Neuronal stem cell (in vitro differentiated cells): ENCODE results near the gene SLC32A1.

Experiments
- DNase-seq: peaks from one replicate; pipeline ENCODE4 v3.0.0-alpha.2; 2013; ENCODE audit warnings: low spot score
- H2AFZ ChIP-seq: one replicate; pipeline ENCODE4 v1.6.1; 2013; ENCODE audit warnings: mild to moderate bottlenecking, low read length, inconsistent platforms
- H2AK5ac ChIP-seq: 2 replicates; pipeline ENCODE4 v1.6.1; 2013; ENCODE audit warnings: low read depth, mild to moderate bottlenecking, inconsistent platforms, low read length, moderate library complexity, mixed read lengths
- H2BK120ac ChIP-seq: 2 replicates; pipeline ENCODE4 v1.6.1; 2013; ENCODE audit warnings: low read depth, mild to moderate bottlenecking, inconsistent platforms, low read length, moderate library complexity, mixed read lengths
- H2BK12ac ChIP-seq: one replicate; pipeline ENCODE4 v1.6.1; 2013; ENCODE audit warnings: low read length, inconsistent platforms
- H2BK15ac ChIP-seq: 2 replicates; pipeline ENCODE4 v1.6.1; 2013; ENCODE audit warnings: mild to moderate bottlenecking, low read length, inconsistent platforms, mixed read lengths
- H2BK5ac ChIP-seq: one replicate; pipeline ENCODE4 v1.6.1; 2013; ENCODE audit warnings: inconsistent platforms, mild to moderate bottlenecking, low read length, moderate library complexity
- H3K14ac ChIP-seq: one replicate; pipeline ENCODE4 v1.6.1; 2013; ENCODE audit warnings: low read length, inconsistent platforms
- H3K18ac ChIP-seq: 2 replicates; pipeline ENCODE4 v1.6.1; 2013; ENCODE audit warnings: low read length, inconsistent platforms
- H3K23ac ChIP-seq: 2 replicates; pipeline ENCODE4 v1.6.1; 2013; ENCODE audit warnings: low read depth, mild to moderate bottlenecking, mixed read lengths, low read length, inconsistent platforms; ENCODE audit not compliant: poor library complexity
- H3K27ac ChIP-seq: replicated peaks from 3 replicates; pipeline ENCODE4 v1.5.1; 2013; ENCODE audit warnings: low read length, inconsistent platforms
- H3K27me3 ChIP-seq, 3 experiments: 2 replicates each; pipeline ENCODE4 v1.6.1; 2013; ENCODE audit warnings: low read length in 3 of 3, mild to moderate bottlenecking in 2 of 3, inconsistent platforms in 1 of 3, low read depth in 1 of 3, mixed read lengths in 1 of 3, moderate library complexity in 1 of 3; ENCODE audit not compliant: control insufficient read depth in 3 of 3, insufficient read depth in 3 of 3
- H3K36me3 ChIP-seq, 2 donors: replicated peaks in 1 of 2; 2 replicates each; pipeline ENCODE4 v1.6.1; 2013; ENCODE audit warnings: low read length in 2 of 2; ENCODE audit not compliant: control insufficient read depth in 2 of 2, insufficient read depth in 2 of 2
- H3K4ac ChIP-seq: 2 replicates; pipeline ENCODE4 v1.6.1; 2013; ENCODE audit warnings: inconsistent platforms, mild to moderate bottlenecking, low read length, moderate library complexity
- H3K4me1 ChIP-seq, 2 donors: 1 replicate in 1 of 2; 2 replicates in 1 of 2; pipeline ENCODE4 v1.6.1; 2013; ENCODE audit warnings: low read length in 2 of 2, low read depth in 1 of 2; ENCODE audit not compliant: control insufficient read depth in 2 of 2, insufficient read depth in 1 of 2
- H3K4me2 ChIP-seq: one replicate; pipeline ENCODE4 v1.6.1; 2013; ENCODE audit warnings: mild to moderate bottlenecking, low read length, inconsistent platforms; ENCODE audit not compliant: insufficient read depth, poor library complexity, severe bottlenecking
- H3K4me3 ChIP-seq, 2 donors: 2 replicates each; pipeline ENCODE4 v1.5.1; 2013; ENCODE audit warnings: low read length in 2 of 2, mild to moderate bottlenecking in 2 of 2, inconsistent platforms in 1 of 2, moderate library complexity in 1 of 2
- H3K79me1 ChIP-seq: one replicate; pipeline ENCODE4 v1.6.1; 2013; ENCODE audit warnings: low read depth, mild to moderate bottlenecking, inconsistent platforms, low read length, moderate library complexity
- H3K9ac ChIP-seq: one replicate; pipeline ENCODE4 v1.6.1; 2013; ENCODE audit warnings: mild to moderate bottlenecking, low read depth, low read length, inconsistent platforms; ENCODE audit not compliant: poor library complexity
- H3K9me3 ChIP-seq, 2 donors: replicated peaks in 1 of 2; 2 replicates each; pipeline versions ENCODE3 to v1.6.1; 2013; ENCODE audit warnings: low read length in 2 of 2, mild to moderate bottlenecking in 2 of 2, inconsistent platforms in 1 of 2, low read depth in 1 of 2, mixed read lengths in 1 of 2, moderate library complexity in 1 of 2; ENCODE audit not compliant: control insufficient read depth in 2 of 2, insufficient read depth in 1 of 2
- H4K8ac ChIP-seq: one replicate; pipeline ENCODE4 v1.6.1; 2013; ENCODE audit warnings: low read depth, mild to moderate bottlenecking, inconsistent platforms, low read length, moderate library complexity
- H4K91ac ChIP-seq: one replicate; pipeline ENCODE4 v1.6.1; 2013; ENCODE audit warnings: low read length, low read depth, mild to moderate bottlenecking, inconsistent platforms; ENCODE audit not compliant: poor library complexity
- WGBS, 2 donors: extraction: QIAGEN DNeasy Blood & Tissue Kit; methylation state at CpG; one replicate each; pipeline ENCODE4 v1.1.7; 2013; ENCODE audit warnings: missing lambda C conversion rate in 2 of 2, mixed read lengths in 1 of 2; ENCODE audit not compliant: insufficient read length in 2 of 2, insufficient replicate concordance in 1 of 2; ENCODE audit errors: extremely low coverage in 2 of 2; 5-methylcytosine and 5-hydroxymethylcytosine counted together

The SLC32A1 gene

DNA sequence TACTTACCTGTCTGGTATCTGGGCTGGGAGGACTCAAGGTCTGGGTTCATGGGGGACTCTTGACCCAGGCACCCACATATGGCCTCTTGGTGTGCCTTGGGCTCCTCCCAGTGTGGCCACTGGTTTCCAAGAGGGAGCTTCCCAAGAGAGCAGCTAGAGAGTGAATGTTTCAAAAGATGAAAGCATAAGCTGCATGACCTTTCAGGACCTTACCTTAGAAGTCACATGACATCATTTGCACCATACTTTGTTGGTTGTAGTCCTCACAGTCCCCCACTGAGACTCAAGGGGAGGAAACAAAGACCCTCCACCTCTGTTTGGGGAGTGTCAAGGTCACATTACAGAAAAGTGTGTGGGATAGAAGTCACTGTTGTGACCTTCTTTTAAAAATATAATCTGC, 37.9 kb downstream of the SLC32A1 start:
- H3K4me2 ChIP-seq, result no peak overlapping the region
- H3K23ac ChIP-seq, result no peak overlapping the region
- no peak overlapping the region for H2BK15ac ChIP-seq
- H3K14ac ChIP-seq, result no peak overlapping the region
- H3K27me3 ChIP-seq, result no peaks in the 10 kb centered on the region
- no peaks in the 10 kb centered on the region for H3K9me3 ChIP-seq
- no peak overlapping the region for H2AK5ac ChIP-seq
- H3K27ac ChIP-seq, result no peak overlapping the region
- no peak overlapping the region for H3K18ac ChIP-seq
- H3K4me3 ChIP-seq, result no peak overlapping the region
- no peaks in the 10 kb centered on the region for H3K4me1 ChIP-seq
- no peak overlapping the region for H3K9ac ChIP-seq
- H3K79me1 ChIP-seq, result no peaks in the 10 kb centered on the region
- H3K36me3 ChIP-seq, result peaks cover 27 to 96% of the 10 kb centered on the region in 2 donors
- H2BK120ac ChIP-seq, result no peak overlapping the region
- H3K4ac ChIP-seq, result no peak overlapping the region
- H2AFZ ChIP-seq, result no peak overlapping the region
- no peak overlapping the region for H2BK12ac ChIP-seq
- no peak overlapping the region for H4K91ac ChIP-seq
- H4K8ac ChIP-seq, result no peak overlapping the region
- no peak for DNase-seq
- H2BK5ac ChIP-seq, result no peak overlapping the region

DNA sequence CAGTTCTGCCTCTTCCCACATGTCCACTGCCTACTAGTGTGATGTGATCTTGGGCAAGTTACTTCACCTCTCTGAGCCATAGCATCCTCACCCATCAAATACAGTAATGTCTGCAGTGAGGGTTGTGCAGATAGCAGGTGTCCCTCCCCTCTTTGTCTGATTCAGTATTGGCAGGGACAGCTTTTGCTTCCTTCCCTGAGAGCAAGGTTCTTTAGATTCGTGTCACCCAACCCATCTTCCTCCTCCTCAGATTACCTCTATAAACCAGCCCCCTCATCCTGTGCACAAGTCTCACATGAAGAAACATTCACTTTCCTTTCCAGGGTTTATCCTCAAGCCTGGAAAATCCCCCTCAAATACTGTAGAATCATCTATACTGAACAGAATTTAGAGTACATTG, 39.3 kb downstream of the SLC32A1 start:
- Histone ChIP-seq H3K9me3 (peaks cover 0 to 2% of the 10 kb centered on the region in 2 donors), H3K27ac (no peak overlapping the region), H2BK15ac (no peak overlapping the region), H3K36me3 (peaks cover 31 to 100% of the 10 kb centered on the region in 2 donors), H2BK5ac (no peak overlapping the region), H3K79me1 (no peaks in the 10 kb centered on the region), H2BK12ac (no peak overlapping the region), H3K18ac (no peak overlapping the region), H2AK5ac (no peak overlapping the region), H4K8ac (no peak overlapping the region), H4K91ac (no peak overlapping the region), H3K4me1 (no peaks in the 10 kb centered on the region), H3K4ac (no peak overlapping the region), H2AFZ (no peak overlapping the region), H3K4me2 (no peak overlapping the region), H3K9ac (no peak overlapping the region), H3K14ac (no peak overlapping the region), H3K27me3 (no peaks in the 10 kb centered on the region), H2BK120ac (no peak overlapping the region), H3K4me3 (no peak overlapping the region), H3K23ac (no peak overlapping the region)
- WGBS, 2 donors, result no CpG with 5 or more reads among the region's 1 CpG
- DNase-seq, result no peak

DNA sequence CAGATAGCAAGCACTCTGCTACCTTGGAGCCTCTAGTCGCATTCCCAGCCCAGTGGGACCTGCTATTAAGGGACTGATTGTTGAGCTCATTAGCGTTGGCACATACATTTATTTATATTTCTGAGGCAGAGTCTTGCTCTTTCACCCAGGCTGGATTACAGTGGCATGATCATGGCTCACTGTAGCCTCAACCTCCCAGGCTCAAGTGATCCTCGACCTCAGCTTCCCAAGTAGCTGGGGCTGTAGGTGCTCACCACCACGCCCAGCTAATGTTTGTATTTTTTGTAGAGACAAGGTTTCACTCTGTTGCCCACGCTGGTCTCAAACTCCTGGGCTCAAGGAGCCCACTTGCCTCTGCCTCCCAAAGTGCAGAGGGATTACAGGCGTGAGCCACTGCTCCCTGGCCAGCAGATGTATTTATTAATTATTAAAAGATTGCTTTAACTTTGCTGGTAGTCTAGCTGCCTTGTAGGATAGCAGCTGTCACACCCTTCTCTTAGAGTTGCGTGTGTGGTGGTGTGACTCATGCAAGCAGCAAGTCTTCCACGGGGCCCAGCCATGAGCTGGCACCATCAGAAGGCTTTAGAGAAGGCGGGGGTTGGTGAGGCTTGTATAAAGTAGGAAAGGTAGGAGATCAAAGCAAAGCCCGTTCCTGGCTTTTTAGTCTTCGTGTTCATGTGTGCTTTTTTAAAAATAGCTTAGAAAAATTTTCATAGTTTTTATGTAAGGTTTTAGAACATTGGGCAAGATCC, 40.5 kb downstream of the SLC32A1 start:
- Histone ChIP-seq H3K4ac (no peak overlapping the region), H4K91ac (no peak overlapping the region), H2AK5ac (no peak overlapping the region), H2BK5ac (no peak overlapping the region), H2BK12ac (no peak overlapping the region), H3K9ac (no peak overlapping the region), H2BK15ac (no peak overlapping the region), H4K8ac (no peak overlapping the region), H2AFZ (no peak overlapping the region), H3K4me1 (no peaks in the 10 kb centered on the region), H3K27me3 (no peaks in the 10 kb centered on the region), H3K4me2 (no peak overlapping the region), H3K14ac (no peak overlapping the region), H2BK120ac (no peak overlapping the region), H3K36me3 (peaks cover 32 to 100% of the 10 kb centered on the region in 2 donors), H3K23ac (no peak overlapping the region), H3K9me3 (peaks cover 0 to 2% of the 10 kb centered on the region in 2 donors), H3K79me1 (no peaks in the 10 kb centered on the region), H3K18ac (no peak overlapping the region), H3K27ac (no peak overlapping the region), H3K4me3 (no peak overlapping the region)
- no peak for DNase-seq
- no CpG with 5 or more reads among the region's 11 CpGs for WGBS, 2 donors

DNA sequence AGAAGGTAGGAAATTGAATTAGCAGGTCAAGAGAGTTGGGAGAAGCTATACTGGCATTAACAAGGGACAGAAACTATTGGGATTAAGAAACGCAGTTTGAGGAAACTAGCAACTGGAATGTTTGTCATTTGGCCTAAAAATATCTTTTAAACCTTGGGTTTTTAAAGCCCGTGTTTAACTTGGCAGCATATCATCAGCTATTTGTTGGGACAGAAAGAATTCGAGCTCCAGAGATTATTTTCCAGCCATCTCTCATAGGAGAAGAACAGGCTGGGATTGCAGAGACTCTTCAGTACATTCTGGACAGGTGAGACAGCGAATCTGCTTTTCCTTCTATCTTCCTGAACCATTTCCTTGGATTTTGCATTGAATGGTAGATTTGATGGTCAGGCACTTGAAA, 41.8 kb downstream of the SLC32A1 start:
- H3K27me3 ChIP-seq, result no peaks in the 10 kb centered on the region
- no peak overlapping the region for H3K27ac ChIP-seq
- H3K79me1 ChIP-seq, result no peaks in the 10 kb centered on the region
- no peak overlapping the region for H3K23ac ChIP-seq
- no peak overlapping the region for H2AFZ ChIP-seq
- no CpG with 5 or more reads among the region's 4 CpGs for WGBS, 2 donors
- no peak overlapping the region for H2BK12ac ChIP-seq
- no peak overlapping the region for H3K9ac ChIP-seq
- no peak overlapping the region for H3K4me2 ChIP-seq
- H2BK15ac ChIP-seq, result no peak overlapping the region
- H2BK120ac ChIP-seq, result no peak overlapping the region
- H3K9me3 ChIP-seq, result peaks cover 0 to 2% of the 10 kb centered on the region in 2 donors
- H3K4me1 ChIP-seq, result peaks cover 0 to 2% of the 10 kb centered on the region in 2 donors
- no peak overlapping the region for H3K4me3 ChIP-seq
- peaks cover 29 to 100% of the 10 kb centered on the region in 2 donors for H3K36me3 ChIP-seq
- no peak overlapping the region for H3K4ac ChIP-seq
- H3K18ac ChIP-seq, result no peak overlapping the region
- no peak overlapping the region for H2AK5ac ChIP-seq
- H4K8ac ChIP-seq, result no peak overlapping the region
- no peak overlapping the region for H4K91ac ChIP-seq
- no peak overlapping the region for H2BK5ac ChIP-seq
- H3K14ac ChIP-seq, result no peak overlapping the region
- no peak for DNase-seq
